HG03139 (cell line): ENCODE data around the gene OGN.

ENCODE experiments used
- ATAC-seq: cut with Tn5 transposase; IDR thresholded peaks from one replicate; pipeline ENCODE4 v1.9.1; 2021; ENCODE audit not compliant: unreplicated experiment

Gene OGN

GRCh38 chr9:92405818-92406217 is 1.4 kb upstream of the OGN start:
- ATAC-seq: no peak

GRCh38 chr9:92402826-92403745 is 1.3 kb downstream of the OGN start:
- ATAC-seq: no peak

DNA sequence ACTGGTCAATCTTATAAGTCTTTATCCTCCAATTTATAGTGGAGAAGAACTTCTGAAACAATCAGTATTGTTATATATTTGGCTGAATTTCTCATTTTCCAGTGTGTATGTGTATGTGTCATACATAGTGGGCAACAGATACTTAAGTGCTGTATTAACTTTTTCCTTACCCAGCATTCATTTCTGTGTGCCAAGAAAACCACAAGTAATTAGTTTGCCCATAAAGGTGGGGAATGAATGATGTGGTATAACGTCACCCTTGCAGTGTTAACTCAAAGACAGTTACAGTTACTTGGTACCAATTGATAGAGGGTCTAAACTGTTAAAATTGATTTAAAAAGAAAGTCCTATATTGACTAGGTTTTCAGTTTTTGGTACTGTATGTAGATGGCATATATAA is 2.0 kb downstream of the OGN start:
- no peak for ATAC-seq

DNA sequence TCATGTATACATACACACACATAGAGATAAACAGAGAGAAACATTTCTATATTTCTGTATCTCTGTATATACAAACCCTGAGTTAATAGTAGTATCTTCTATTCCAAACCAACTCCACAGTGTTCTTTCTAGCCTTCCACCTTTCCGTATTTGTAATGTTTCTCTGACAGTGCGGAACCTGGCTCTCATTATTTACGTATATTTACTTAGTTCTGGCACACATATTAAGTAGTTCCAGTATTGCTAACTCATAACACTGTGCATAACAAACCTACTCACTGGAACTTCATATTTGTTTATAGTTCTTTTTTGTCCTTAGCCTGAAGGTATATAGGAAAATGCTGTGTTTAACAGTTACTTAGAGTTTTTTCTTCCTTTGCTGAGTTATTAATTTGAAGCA is 6.5 kb downstream of the OGN start:
- ATAC-seq: no peak

DNA sequence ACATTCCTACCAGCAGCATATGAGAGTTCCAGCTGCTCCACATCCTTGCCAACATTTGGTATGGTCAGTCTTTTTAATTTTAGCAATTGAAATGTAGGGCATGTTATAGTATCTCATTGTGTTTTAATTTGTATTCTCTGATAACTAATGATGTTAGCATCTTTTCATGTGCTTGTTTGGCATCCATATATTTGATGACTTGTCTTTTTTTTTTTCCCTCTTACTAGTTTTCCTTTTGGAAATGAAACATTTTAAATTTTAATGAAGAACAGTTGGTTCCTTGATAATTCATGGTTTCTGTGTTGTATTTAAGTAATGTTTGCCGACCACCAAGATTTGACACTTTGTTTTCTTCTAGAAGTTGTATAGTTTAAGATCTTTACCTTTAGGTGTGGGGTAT is 8.8 kb downstream of the OGN start:
- ATAC-seq: no peak

DNA sequence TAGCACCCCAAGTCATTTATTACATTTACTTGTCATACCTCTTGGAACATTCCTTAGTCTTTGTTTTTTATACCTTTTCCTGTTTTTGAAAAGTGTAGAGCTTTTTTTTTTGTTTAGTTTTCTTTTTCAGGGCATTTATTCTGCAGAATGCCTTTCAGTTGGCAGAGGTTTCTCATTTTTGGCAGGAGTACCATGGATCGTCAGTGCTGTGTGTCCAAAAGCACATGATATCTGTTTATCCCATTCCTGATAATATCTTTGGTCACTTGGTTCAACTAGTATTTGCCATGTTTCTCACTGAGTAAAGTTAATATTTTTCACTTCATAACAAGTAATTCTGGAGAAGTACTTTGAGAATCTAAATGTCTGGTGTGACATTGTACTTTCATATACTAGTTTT is 10.7 kb downstream of the OGN start:
- ATAC-seq: no peak

GRCh38 chr9:92392690-92393089 is 11.7 kb downstream of the OGN start:
- no peak for ATAC-seq

- no peak for ATAC-seq
These were observed 18.4 kb downstream of the OGN start for GRCh38 chr9:92385953-92386352.

GRCh38 chr9:92385477-92385876 is 18.9 kb downstream of the OGN start:
- no peak for ATAC-seq

DNA sequence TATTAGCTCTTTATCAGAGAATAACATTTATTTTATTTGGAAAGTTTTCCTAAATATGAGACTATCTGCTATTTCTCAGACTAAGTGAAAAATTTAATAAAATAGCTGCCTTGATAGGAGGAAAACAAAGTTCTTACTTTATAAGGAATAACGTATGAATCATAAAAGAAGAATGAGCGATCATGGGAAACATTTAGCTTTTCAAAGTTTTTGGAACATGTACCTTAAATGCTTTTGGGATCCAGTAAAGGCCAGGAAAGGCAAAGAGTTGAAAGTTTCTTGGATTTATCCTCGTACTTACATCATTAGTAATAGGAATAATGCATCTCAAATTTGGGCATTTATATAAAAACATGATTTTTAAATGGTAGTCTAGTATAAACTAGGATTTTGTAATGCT is 19.4 kb downstream of the OGN start:
- no peak for ATAC-seq

GRCh38 chr9:92384375-92384774 is 20.0 kb downstream of the OGN start:
- ATAC-seq: no peak

- no peak for ATAC-seq
These were observed 22.6 kb downstream of the OGN start for GRCh38 chr9:92381775-92382174.

DNA sequence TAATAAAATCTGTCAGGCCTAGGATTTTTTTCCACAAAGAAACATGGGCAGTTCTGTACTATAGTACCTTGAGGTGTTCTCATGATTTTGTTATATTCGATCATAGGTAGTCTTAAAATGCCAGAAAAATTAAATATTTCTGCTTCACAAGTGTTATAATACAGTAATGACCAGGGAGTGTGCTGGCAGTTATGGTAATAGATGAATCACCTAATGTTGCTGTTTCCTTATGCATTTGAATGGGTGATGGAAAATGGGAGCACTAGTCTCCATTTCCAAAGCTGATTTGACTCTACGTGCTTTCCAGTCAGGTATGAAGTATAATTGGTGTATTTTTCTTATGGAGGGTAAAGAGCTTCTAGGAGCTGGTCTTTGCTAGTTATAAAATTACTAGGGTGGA is 23.8 kb downstream of the OGN start:
- no peak for ATAC-seq

DNA sequence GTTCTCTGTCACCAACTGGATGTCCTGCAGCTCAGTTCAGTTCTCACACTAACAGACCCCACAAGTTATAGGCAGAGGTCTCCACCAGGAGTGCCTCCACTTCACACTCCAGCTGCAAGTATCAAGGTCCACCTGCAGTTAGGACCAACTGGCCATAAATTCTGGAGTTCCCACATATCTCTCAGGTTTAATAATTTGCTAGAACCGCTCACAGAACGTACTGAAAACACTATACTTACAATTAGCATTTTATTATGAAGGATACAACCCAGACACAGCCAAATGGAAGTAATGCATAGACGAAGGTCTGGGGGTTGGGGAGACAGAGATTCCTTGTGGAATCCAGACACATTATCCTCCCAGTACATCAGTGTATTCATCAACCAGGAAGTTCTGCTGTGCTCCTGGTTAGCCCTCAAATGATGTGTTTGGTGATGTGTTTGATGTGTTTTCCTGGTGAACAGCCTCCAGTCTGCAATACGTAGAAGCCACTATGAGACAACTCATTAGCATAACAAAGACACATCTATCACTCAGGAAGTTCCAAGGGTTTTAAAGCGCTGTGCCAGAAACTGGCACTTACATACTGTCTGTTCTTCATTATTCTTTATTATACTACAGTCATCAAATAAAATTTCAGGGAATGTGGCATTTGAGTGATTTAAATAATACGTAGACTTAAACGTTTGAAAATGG is 25.4 kb downstream of the OGN start:
- ATAC-seq: no peak

- no peak for ATAC-seq
These were observed 26.5 kb downstream of the OGN start for GRCh38 chr9:92377876-92378275.

- no peak for ATAC-seq
These were observed 31.2 kb downstream of the OGN start for GRCh38 chr9:92373167-92373566.

GRCh38 chr9:92369075-92369474 is 35.3 kb downstream of the OGN start:
- no peak for ATAC-seq

- no peak for ATAC-seq
These were observed 44.3 kb downstream of the OGN start for GRCh38 chr9:92360083-92360482.

- ATAC-seq: no peak
These were observed 44.9 kb downstream of the OGN start for GRCh38 chr9:92359394-92359995.

GRCh38 chr9:92353051-92353450 is 51.3 kb downstream of the OGN start:
- ATAC-seq: no peak

DNA sequence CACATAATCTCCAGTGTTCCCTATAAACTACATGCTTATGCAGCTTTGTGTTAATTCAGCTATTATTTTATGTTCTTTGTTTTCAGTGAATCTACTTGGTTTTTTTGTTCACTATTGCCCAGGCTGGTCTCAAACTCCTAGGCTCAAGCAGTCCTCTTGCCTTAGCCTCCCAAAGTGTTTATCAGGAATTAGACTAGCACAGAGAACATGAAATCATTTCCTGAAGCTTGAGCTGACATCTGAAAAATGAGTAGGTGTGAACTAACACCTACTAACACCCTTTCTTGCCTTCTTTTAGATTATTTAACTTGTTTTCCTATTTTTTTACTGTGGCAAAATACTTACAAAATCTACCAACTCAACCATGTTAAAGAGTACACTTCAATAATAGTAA is 53.6 kb downstream of the OGN start:
- ATAC-seq: no peak
